Measurements from ENCODE around the gene NOX3.

DNA sequence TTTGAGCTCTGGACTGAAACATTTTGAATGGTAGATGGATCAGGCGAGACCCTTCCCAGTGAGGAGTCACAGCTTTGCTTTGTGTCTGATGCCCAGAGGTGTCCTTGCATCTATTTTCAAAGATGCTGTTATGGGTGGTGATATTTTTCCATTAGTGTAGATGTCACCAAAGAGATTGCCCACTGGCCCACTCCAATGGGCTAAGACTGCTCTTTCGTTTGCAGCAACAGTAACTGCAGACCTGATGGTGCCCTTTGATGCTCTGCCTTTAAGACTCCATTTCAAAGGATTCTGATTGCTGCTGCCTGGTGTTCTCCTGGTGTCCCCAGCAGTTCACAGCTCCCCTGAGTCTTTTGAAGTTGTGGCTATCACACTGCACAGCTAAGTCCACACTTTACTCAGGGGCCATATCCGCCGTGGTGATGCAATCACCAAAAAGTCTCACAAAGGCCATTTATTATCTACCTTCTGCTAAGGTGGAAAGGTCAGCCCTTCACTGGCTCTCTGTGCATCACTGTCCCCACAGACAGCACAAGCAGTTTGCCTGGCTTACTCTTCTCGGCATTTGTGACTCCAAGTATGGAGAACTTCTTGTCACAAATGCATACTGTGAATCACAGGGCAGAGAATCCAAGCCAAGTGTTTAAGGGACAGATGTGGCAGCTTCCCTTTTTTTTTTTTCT is 56.4 kb downstream of the NOX3 start:
- TF ChIP-seq CTCF (IDR thresholded peaks at IDR 0.05) (no peak), POLR2AphosphoS5 (IDR thresholded peaks at IDR 0.05) (no peak), POLR2A (IDR thresholded peaks at IDR 0.05) (no peak), EP300 (IDR thresholded peaks at IDR 0.05) (no peak)
